IMR-90 (cell line): ENCODE data around the gene RNU2-63P. TPM values are rescaled to one million over a fixed set of nuclear protein-coding genes. Genes with fewer than 3 reads are reported as not detected.

Experiments used
- ATAC-seq: fragments of 200-7000 bp; cut with Tn5 transposase; 2 replicates; pipeline ENCODE4 v1.9.1; 2020; ENCODE audit warnings: low read depth, mild to moderate bottlenecking, moderate library complexity
- BruUV-seq: library from RNA; stranded (reverse); fragments of 400-500 nt; replicated peaks from 2 replicates; lab custom pipeline; 2021; lab: Mats Ljungman, UMichigan
- CTCF ChIA-PET: fragments of 300-600 bp; formaldehyde crosslinking; extraction: SDS; loops from one replicate; lab custom pipeline; 2021; ENCODE audit warnings: antibody characterized with exemption; lab: Yijun Ruan, JAX
- POLR2A ChIA-PET: fragments of 300-600 bp; sonication (Branson Sonifier 250); formaldehyde crosslinking; loops from one replicate; lab custom pipeline; 2022; ENCODE audit warnings: antibody characterized with exemption; ENCODE audit not compliant: unreplicated experiment; lab: Charles Lee
- DNase-seq: peaks from one replicate; pipeline ENCODE4 v3.0.0; 2013
- H2AFZ ChIP-seq: replicated peaks from 2 replicates; pipeline ENCODE3; 2013; ENCODE audit warnings: low read length, mild to moderate bottlenecking; ENCODE audit not compliant: poor library complexity
- H2AK5ac ChIP-seq: 2 replicates; pipeline ENCODE4 v1.6.1; 2013; ENCODE audit warnings: low read depth, low read length, inconsistent platforms
- H2AK9ac ChIP-seq: replicated peaks from 2 replicates; pipeline ENCODE3; 2013; ENCODE audit warnings: mild to moderate bottlenecking, low read depth, low read length, moderate library complexity; ENCODE audit not compliant: poor library complexity
- H2BK120ac ChIP-seq: 2 replicates; pipeline ENCODE4 v1.6.1; 2013; ENCODE audit warnings: low read depth, low read length, inconsistent platforms
- H2BK15ac ChIP-seq: 3 replicates; pipeline ENCODE4 v1.6.1; 2013; ENCODE audit warnings: low read depth, low read length, inconsistent platforms
- H2BK20ac ChIP-seq: 2 replicates; pipeline ENCODE4 v1.6.1; 2013; ENCODE audit warnings: low read depth, mild to moderate bottlenecking, inconsistent platforms, low read length, moderate library complexity
- H2BK5ac ChIP-seq: 2 replicates; pipeline ENCODE4 v1.6.1; 2013; ENCODE audit warnings: mild to moderate bottlenecking, low read depth, low read length, inconsistent platforms; ENCODE audit not compliant: poor library complexity, severe bottlenecking
- H3K14ac ChIP-seq: replicated peaks from 2 replicates; pipeline ENCODE4 v1.6.1; 2013; ENCODE audit warnings: low read depth, low read length, inconsistent platforms
- H3K18ac ChIP-seq: 2 replicates; pipeline ENCODE4 v1.6.1; 2013; ENCODE audit warnings: low read depth, low read length, control low read depth
- H3K23ac ChIP-seq: 2 replicates; pipeline ENCODE4 v1.6.1; 2013; ENCODE audit warnings: low read depth, low read length, inconsistent platforms
- H3K27ac ChIP-seq: 2 replicates; pipeline ENCODE4 v1.5.1; 2013; ENCODE audit warnings: mild to moderate bottlenecking, control low read depth, low read length; ENCODE audit not compliant: insufficient read depth
- H3K27me3 ChIP-seq: 2 replicates; pipeline ENCODE4 v1.6.1; 2013; ENCODE audit warnings: low read length; ENCODE audit not compliant: control insufficient read depth, insufficient read depth
- H3K36me3 ChIP-seq: 2 replicates; pipeline ENCODE4 v1.6.1; 2013; ENCODE audit warnings: low read length, mixed read lengths; ENCODE audit not compliant: control insufficient read depth, insufficient read depth
- H3K4ac ChIP-seq: 2 replicates; pipeline ENCODE4 v1.6.1; 2013; ENCODE audit warnings: low read depth, low read length, inconsistent platforms
- H3K4me1 ChIP-seq: 2 replicates; pipeline ENCODE4 v1.6.1; 2013; ENCODE audit warnings: low read length, mixed read lengths; ENCODE audit not compliant: control insufficient read depth, insufficient read depth
- H3K4me2 ChIP-seq: 2 replicates; pipeline ENCODE4 v1.6.1; 2013; ENCODE audit warnings: low read depth, mild to moderate bottlenecking, control low read depth, low read length, moderate library complexity
- H3K4me3 ChIP-seq: 2 replicates; pipeline ENCODE4 v1.5.1; 2013; ENCODE audit warnings: low read depth, mild to moderate bottlenecking, control low read depth, low read length, moderate library complexity; ENCODE audit not compliant: insufficient read depth
- H3K56ac ChIP-seq: 2 replicates; pipeline ENCODE4 v1.6.1; 2013; ENCODE audit warnings: low read length, inconsistent platforms; ENCODE audit not compliant: insufficient read depth; ENCODE audit errors: extremely low read depth
- H3K79me1 ChIP-seq, 2 experiments: 2 replicates each; pipeline ENCODE4 v1.6.1; 2013; ENCODE audit warnings: low read length in 2 of 2, inconsistent platforms in 1 of 2, low read depth in 1 of 2
- H3K9ac ChIP-seq: 2 replicates; pipeline ENCODE4 v1.6.1; 2013; ENCODE audit warnings: low read depth, low read length, control low read depth
- H3K9me1 ChIP-seq: 2 replicates; pipeline ENCODE4 v1.6.1; 2013; ENCODE audit warnings: low read length, inconsistent platforms; ENCODE audit not compliant: insufficient read depth
- H3K9me3 ChIP-seq: 2 replicates; pipeline ENCODE4 v1.6.1; 2013; ENCODE audit warnings: low read length; ENCODE audit not compliant: control insufficient read depth, insufficient read depth
- H4K20me1 ChIP-seq: 2 replicates; pipeline ENCODE4 v1.6.1; 2013; ENCODE audit warnings: low read length, inconsistent platforms; ENCODE audit not compliant: insufficient read depth
- H4K5ac ChIP-seq: 2 replicates; pipeline ENCODE4 v1.6.1; 2013; ENCODE audit warnings: mild to moderate bottlenecking, low read depth, low read length, control low read depth
- H4K8ac ChIP-seq, 2 experiments: 2 replicates each; pipeline ENCODE4 v1.6.1; 2013; ENCODE audit warnings: low read depth in 2 of 2, low read length in 2 of 2, control low read depth in 1 of 2, inconsistent platforms in 1 of 2
- H4K91ac ChIP-seq: 2 replicates; pipeline ENCODE4 v1.6.1; 2013; ENCODE audit warnings: low read depth, low read length, inconsistent platforms; ENCODE audit not compliant: insufficient read depth
- BHLHE40 ChIP-seq: fragments of 150-350 bp; IDR thresholded peaks from 2 replicates; pipeline ENCODE4 v1.6.1; 2016; ENCODE audit warnings: mild to moderate bottlenecking, low read depth, low read length
- CEBPB ChIP-seq: IDR thresholded peaks from 2 replicates; pipeline ENCODE4 v1.6.1; 2012; ENCODE audit warnings: low read depth, low read length, improper control_type of control experiment
- CHD1 ChIP-seq: IDR thresholded peaks from 2 replicates; pipeline ENCODE4 v1.6.1; 2012; ENCODE audit warnings: low read depth, low read length, improper control_type of control experiment
- CTCF ChIP-seq: conservative IDR thresholded peaks from 2 replicates; pipeline ENCODE4 v1.5.1; 2012; ENCODE audit warnings: mild to moderate bottlenecking, low read depth, low read length, improper control_type of control experiment
- FOS ChIP-seq: fragments of 150-350 bp; IDR thresholded peaks from 2 replicates; pipeline ENCODE4 v1.6.1; 2016; ENCODE audit warnings: low read depth, low read length
- MAFK ChIP-seq: IDR thresholded peaks from 2 replicates; pipeline ENCODE4 v1.6.1; 2012; ENCODE audit warnings: low read depth, low read length, improper control_type of control experiment
- MAZ ChIP-seq: IDR thresholded peaks from 2 replicates; pipeline ENCODE4 v1.6.1; 2012; ENCODE audit warnings: low read depth, mild to moderate bottlenecking, low read length, improper control_type of control experiment, moderate library complexity, borderline replicate concordance
- NFE2L2 ChIP-seq: fragments of 150-350 bp; IDR thresholded peaks from 2 replicates; pipeline ENCODE4 v1.6.1; 2016; ENCODE audit warnings: low read depth, mild to moderate bottlenecking, low read length
- POLR2A ChIP-seq: IDR thresholded peaks from 2 replicates; pipeline ENCODE4 v1.6.1; 2012; ENCODE audit warnings: mild to moderate bottlenecking, low read depth, low read length
- RAD21 ChIP-seq: IDR thresholded peaks from 2 replicates; pipeline ENCODE4 v1.6.1; 2012; ENCODE audit warnings: low read length, improper control_type of control experiment
- RCOR1 ChIP-seq: IDR thresholded peaks from 2 replicates; pipeline ENCODE4 v1.6.1; 2012; ENCODE audit warnings: mild to moderate bottlenecking, low read length, improper control_type of control experiment; ENCODE audit not compliant: insufficient replicate concordance
- RFX5 ChIP-seq: IDR thresholded peaks from 2 replicates; pipeline ENCODE4 v1.8.0; 2012; ENCODE audit warnings: low read depth, mild to moderate bottlenecking, low read length, moderate library complexity
- SMC3 ChIP-seq: fragments of 150-350 bp; IDR thresholded peaks from 2 replicates; pipeline ENCODE4 v1.6.1; 2016; ENCODE audit warnings: low read depth, mild to moderate bottlenecking, antibody characterized with exemption, low read length, moderate library complexity
- WGBS, 2 experiments: methylation state at CpG; one replicate each; pipeline versions ENCODE4 v1.1.5 to v1.1.7; 2013; ENCODE audit warnings: missing lambda C conversion rate in 2 of 2; ENCODE audit not compliant: insufficient read length in 1 of 2; ENCODE audit errors: extremely low coverage in 2 of 2; 5-methylcytosine and 5-hydroxymethylcytosine counted together
- dilution Hi-C: fragments of 300-500 bp; cut with HindIII; formaldehyde crosslinking; loops from one replicate; pipeline ENCODE4 v1.14.3; 2018; ENCODE audit warnings: low sequenced_read_pairs; ENCODE audit not compliant: unreplicated experiment
- in situ Hi-C: fragments of 300-500 bp; cut with MboI; formaldehyde crosslinking; loops from 3 replicates; pipeline ENCODE4 v1.14.3; 2019; ENCODE audit warnings: low sequenced_read_pairs, inconsistent platforms, mixed read lengths
- intact Hi-C: fragments of 100-400 bp; cut with micrococcal nuclease; formaldehyde crosslinking; loops from 2 replicates; pipeline ENCODE4 v1.10.0; 2022
- polyA plus RNA-seq, 3 experiments: library from polyadenylated mRNA; depleted of rRNA; stranded (reverse); fragments of >200 nt; gene quantifications; 2 replicates each; pipeline ENCODE4 v1.2.3, GENCODE V29; 2012; ENCODE audit warnings: low replicate concordance in 1 of 3
- total RNA-seq: library from RNA; depleted of rRNA; stranded (reverse); fragments of >200 nt; gene quantifications from 2 replicates; pipeline ENCODE4 v1.2.3, GENCODE V29; 2012
- TF ChIP-seq, protein P1 (sequence below): fragments of 150-350 bp; IDR thresholded peaks from 2 replicates; pipeline ENCODE4 v1.6.1; 2017; ENCODE audit warnings: mild to moderate bottlenecking, antibody characterized with exemption, low read length, low read depth

RNU2-63P gene
- total and polyA plus RNA-seq, 2 of the 4 experiments (the other 2 are of a cell fraction) = under 0.01 TPM; not detected in 1

DNA sequence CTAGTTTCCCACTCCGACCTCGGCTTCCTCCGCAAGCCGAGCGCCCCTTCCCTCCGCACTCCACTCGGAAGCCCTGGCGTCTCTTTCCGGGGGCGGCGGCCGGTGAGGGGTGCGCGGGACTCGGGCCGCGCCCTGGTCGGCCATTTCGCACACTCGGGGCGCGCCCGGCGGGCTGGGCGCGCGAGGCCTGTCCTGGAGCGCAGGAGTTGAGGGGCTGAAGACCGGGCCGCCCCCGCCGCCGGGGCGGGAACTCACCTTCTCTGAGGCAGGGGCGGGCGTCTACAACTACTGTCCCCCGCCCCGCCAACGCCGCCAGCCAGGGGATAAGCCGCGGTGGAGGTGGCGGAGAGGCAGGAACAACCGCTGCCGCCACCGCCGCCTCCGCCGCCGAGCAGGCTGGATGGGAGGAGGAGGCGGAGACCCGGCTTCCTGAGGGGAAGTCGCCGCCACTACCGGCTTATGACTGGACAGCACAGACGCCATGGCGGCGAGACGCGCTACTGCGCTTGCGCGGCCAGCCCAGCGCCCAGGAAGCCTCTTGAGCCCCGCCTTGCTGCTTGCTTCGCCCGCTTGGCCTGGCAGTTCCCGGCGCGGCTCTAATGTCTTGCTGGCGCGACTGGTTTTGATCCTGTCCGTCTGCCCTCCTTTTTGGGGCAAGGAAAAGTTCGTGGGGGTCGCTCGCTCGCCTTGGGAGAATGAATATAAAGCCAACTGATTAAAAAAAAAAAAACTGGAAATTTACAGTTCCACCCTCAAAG lies 39.2 kb upstream of the RNU2-63P start, which contains the start of gene KRCC1:
Gene KRCC1, minus strand, starts transcription at position 413 of the 758 bp plus-strand sequence. CDS start 27,220 bp downstream, outside the sequence.
- H3K36me3 ChIP-seq = no peaks in the 10 kb centered on the region; the same call in 1 of the 2 replicates
- H4K20me1 ChIP-seq = no peaks in the 10 kb centered on the region
- H4K5ac ChIP-seq = peak within 1 kb of the TSS; percentile 97
- peak within 1 kb of the TSS; percentile 75 for H3K18ac ChIP-seq
- H3K27ac ChIP-seq = peak within 1 kb of the TSS; percentile 88
- CTCF ChIA-PET = no interaction called here
- 0% methylated on average over 31 of the region's 77 CpGs; no CpG with 5 or more reads in 1 of the 2 experiments for WGBS, 2 experiments
- H4K91ac ChIP-seq = peak within 1 kb of the TSS; percentile 95
- H3K4me3 ChIP-seq = peak within 1 kb of the TSS; percentile 95
- no TSS peak for BruUV-seq
- peak within 1 kb of the TSS; percentile 96 to 100 for H4K8ac ChIP-seq
- H3K56ac ChIP-seq = peak within 1 kb of the TSS; percentile 95
- peak within 1 kb of the TSS; percentile 97 for H2AK9ac ChIP-seq
- peak within 1 kb of the TSS; percentile 63 for H2BK120ac ChIP-seq
- no peaks in the 10 kb centered on the region for H3K9me3 ChIP-seq
- dilution Hi-C loops (no loop called here), in situ Hi-C loops (loop anchor here (25.0 kb wide), 1 partner anchor 607 kb away; no protein-coding TSS in a partner anchor), intact Hi-C loops (loop anchor here (1.0 kb wide), 1 partner anchor 17 kb away; no protein-coding TSS in a partner anchor)
- no peak within 1 kb of the TSS for H2BK15ac ChIP-seq
- peak within 1 kb of the TSS; percentile 81 for H2AK5ac ChIP-seq
- peak within 1 kb of the TSS; percentile 90 for H2AFZ ChIP-seq
- peak within 1 kb of the TSS; percentile 74 for H2BK5ac ChIP-seq
- DNase-seq (peak; percentile 95), ATAC-seq (peak; percentile 97)
- peak within 1 kb of the TSS; percentile 98 for H3K4me2 ChIP-seq
- peak within 1 kb of the TSS; percentile 98 for H3K14ac ChIP-seq
- H3K27me3 ChIP-seq = no peaks in the 10 kb centered on the region
- H3K4me1 ChIP-seq = peaks cover 11% of the 10 kb centered on the region
- H3K23ac ChIP-seq = peak within 1 kb of the TSS; percentile 99
- peak within 1 kb of the TSS; percentile 95 for H3K4ac ChIP-seq
- H3K9me1 ChIP-seq = peaks cover 13% of the 10 kb centered on the region
- H3K9ac ChIP-seq = peak within 1 kb of the TSS; percentile 98
- H2BK20ac ChIP-seq = no peak within 1 kb of the TSS
- POLR2A ChIA-PET = no interaction called here
- peaks cover 20 to 42% of the 10 kb centered on the region in 2 experiments for H3K79me1 ChIP-seq
- no peak for TF ChIP-seq RCOR1
- no peak for TF ChIP-seq SMC3
- no peak for TF ChIP-seq RFX5
- no peak for TF ChIP-seq FOS
- TF ChIP-seq, protein P1, sequence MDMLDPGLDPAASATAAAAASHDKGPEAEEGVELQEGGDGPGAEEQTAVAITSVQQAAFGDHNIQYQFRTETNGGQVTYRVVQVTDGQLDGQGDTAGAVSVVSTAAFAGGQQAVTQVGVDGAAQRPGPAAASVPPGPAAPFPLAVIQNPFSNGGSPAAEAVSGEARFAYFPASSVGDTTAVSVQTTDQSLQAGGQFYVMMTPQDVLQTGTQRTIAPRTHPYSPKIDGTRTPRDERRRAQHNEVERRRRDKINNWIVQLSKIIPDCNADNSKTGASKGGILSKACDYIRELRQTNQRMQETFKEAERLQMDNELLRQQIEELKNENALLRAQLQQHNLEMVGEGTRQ = no peak
- no peak for TF ChIP-seq CTCF
- TF ChIP-seq MAZ = peak; percentile 11; the same call in 1 of the 2 replicates
- TF ChIP-seq CEBPB = no peak
- no peak for TF ChIP-seq BHLHE40
- peak; percentile 92 for TF ChIP-seq POLR2A
- TF ChIP-seq NFE2L2 = no peak
- peak; percentile 75; the same call in 1 of the 2 replicates for TF ChIP-seq CHD1
- no peak for TF ChIP-seq RAD21
- TF ChIP-seq MAFK = no peak
